Colonic mucosa (tissue), 4 donors: ENCODE data around the gene MDH2. TPM values are rescaled to one million over a fixed set of nuclear protein-coding genes. Genes with fewer than 3 reads are reported as not detected.
"Not testable (repeated sequence)": the region's sequence is repeated elsewhere in the genome, so short reads cannot be mapped to it uniquely, and the experiment has no call there.

Experiments
- DNase-seq: peaks from one replicate; pipeline ENCODE4 v3.0.0-alpha.2; 2020
- H3K27ac ChIP-seq: fragments of 200-600 bp; one replicate; pipeline ENCODE4 v1.8.0; 2021
- H3K27me3 ChIP-seq: fragments of 200-600 bp; one replicate; pipeline ENCODE4 v1.8.0; 2021
- H3K36me3 ChIP-seq: fragments of 200-600 bp; one replicate; pipeline ENCODE4 v1.8.0; 2021
- H3K4me1 ChIP-seq: fragments of 200-600 bp; one replicate; pipeline ENCODE4 v1.8.0; 2021; ENCODE audit warnings: mild to moderate bottlenecking
- H3K4me3 ChIP-seq: fragments of 200-600 bp; one replicate; pipeline ENCODE4 v1.8.0; 2021
- H3K9ac ChIP-seq, 2 donors: one replicate each; pipeline ENCODE4 v1.7.0; 2013; ENCODE audit warnings: control low read depth in 2 of 2, low read depth in 2 of 2, low read length in 2 of 2
- H3K9me3 ChIP-seq: fragments of 200-600 bp; one replicate; pipeline ENCODE4 v1.8.0; 2021
- intact Hi-C: fragments of 100-400 bp; cut with DNase I; formaldehyde crosslinking; loops from one replicate; pipeline ENCODE4 v1.14.1; 2022
- total RNA-seq, 2 donors: library from RNA; stranded (reverse); fragmentation: NEBNext Ultra II Directional in 1 of 2; extraction: Animal tissue kit (Norgen Biotek cat#: 25700) in 1 of 2; gene quantifications; one replicate each; pipeline ENCODE4 v1.2.1, GENCODE V29; 2021
- TF ChIP-seq, protein P1 (sequence below): fragments of 200-600 bp; IDR thresholded peaks from one replicate; pipeline ENCODE4 v1.8.0; 2022; ENCODE audit warnings: antibody characterized with exemption, mild to moderate bottlenecking
- donor health status: healthy.
- donor health status: DM: no; HTN: no; CAD: no.
- donor health status: DM: no; HTN: no; CAD: no.

The MDH2 gene
- total RNA-seq, 2 donors from 2014 or later, result 306 to 337 TPM

DNA sequence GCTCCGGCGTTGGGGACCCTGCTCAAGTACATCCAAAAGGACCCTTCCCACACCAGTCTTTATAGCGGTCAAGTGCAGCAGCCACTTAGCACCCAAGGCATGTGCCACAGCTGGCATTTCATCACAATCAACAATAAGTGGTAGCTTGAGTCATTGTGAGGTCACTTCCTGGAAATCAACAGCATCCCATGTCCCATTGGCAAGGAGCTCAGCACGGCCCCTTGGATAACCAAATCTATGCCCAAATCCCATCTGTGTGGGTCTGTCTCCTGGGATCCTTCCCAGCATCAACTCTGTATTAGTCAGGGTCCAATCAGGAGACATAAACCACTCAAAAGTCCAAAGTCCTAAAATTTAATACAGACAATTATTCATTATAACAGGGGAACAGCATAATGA lies 27.1 kb downstream of the MDH2 start:
- intact Hi-C loops, result no loop called here
- H3K4me3 ChIP-seq, result no peak overlapping the region
- no peak overlapping the region for H3K9ac ChIP-seq
- no peak for DNase-seq
- H3K9me3 ChIP-seq, result no peaks in the 10 kb centered on the region
- no peaks in the 10 kb centered on the region for H3K4me1 ChIP-seq
- TF ChIP-seq, protein P1, sequence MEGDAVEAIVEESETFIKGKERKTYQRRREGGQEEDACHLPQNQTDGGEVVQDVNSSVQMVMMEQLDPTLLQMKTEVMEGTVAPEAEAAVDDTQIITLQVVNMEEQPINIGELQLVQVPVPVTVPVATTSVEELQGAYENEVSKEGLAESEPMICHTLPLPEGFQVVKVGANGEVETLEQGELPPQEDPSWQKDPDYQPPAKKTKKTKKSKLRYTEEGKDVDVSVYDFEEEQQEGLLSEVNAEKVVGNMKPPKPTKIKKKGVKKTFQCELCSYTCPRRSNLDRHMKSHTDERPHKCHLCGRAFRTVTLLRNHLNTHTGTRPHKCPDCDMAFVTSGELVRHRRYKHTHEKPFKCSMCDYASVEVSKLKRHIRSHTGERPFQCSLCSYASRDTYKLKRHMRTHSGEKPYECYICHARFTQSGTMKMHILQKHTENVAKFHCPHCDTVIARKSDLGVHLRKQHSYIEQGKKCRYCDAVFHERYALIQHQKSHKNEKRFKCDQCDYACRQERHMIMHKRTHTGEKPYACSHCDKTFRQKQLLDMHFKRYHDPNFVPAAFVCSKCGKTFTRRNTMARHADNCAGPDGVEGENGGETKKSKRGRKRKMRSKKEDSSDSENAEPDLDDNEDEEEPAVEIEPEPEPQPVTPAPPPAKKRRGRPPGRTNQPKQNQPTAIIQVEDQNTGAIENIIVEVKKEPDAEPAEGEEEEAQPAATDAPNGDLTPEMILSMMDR, result no peak
- H3K27ac ChIP-seq, result no peak overlapping the region
- no peaks in the 10 kb centered on the region for H3K27me3 ChIP-seq
- no peaks in the 10 kb centered on the region for H3K36me3 ChIP-seq

- Histone ChIP-seq H3K36me3 (no peaks in the 10 kb centered on the region), H3K9me3 (no peaks in the 10 kb centered on the region), H3K27ac (no peak overlapping the region), H3K27me3 (no peaks in the 10 kb centered on the region), H3K9ac (no peak overlapping the region), H3K4me1 (no peaks in the 10 kb centered on the region), H3K4me3 (no peak overlapping the region)
- intact Hi-C loops, result no loop called here
- TF ChIP-seq, protein P1, result no peak
- no peak for DNase-seq
Measured at GRCh38 chr7:76076995-76077394, 29.1 kb downstream of the MDH2 start.

DNA sequence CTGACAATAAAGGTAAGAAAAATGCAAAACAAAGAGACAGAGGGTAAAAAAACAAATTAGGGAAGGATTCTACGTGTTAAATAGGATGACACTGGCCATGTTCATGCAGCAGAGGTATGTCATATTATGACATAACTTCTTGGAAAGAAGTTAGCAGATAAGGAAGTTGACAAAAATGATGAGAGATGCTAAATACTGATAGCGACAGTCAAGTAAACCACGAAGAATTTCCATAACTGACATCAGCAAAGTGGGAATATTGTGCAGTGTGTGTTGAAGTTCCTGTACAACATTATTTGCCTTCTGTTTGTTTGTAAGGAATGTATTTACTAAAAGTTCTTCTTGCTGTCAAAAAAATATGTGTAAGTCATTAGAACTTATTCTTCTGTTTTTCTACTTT lies 29.5 kb downstream of the MDH2 start:
- Histone ChIP-seq H3K27me3 (no peaks in the 10 kb centered on the region), H3K36me3 (no peaks in the 10 kb centered on the region), H3K9ac (no peak overlapping the region), H3K4me3 (no peak overlapping the region), H3K27ac (no peak overlapping the region), H3K9me3 (no peaks in the 10 kb centered on the region), H3K4me1 (no peaks in the 10 kb centered on the region)
- TF ChIP-seq, protein P1, result no peak
- intact Hi-C loops, result no loop called here
- no peak for DNase-seq

DNA sequence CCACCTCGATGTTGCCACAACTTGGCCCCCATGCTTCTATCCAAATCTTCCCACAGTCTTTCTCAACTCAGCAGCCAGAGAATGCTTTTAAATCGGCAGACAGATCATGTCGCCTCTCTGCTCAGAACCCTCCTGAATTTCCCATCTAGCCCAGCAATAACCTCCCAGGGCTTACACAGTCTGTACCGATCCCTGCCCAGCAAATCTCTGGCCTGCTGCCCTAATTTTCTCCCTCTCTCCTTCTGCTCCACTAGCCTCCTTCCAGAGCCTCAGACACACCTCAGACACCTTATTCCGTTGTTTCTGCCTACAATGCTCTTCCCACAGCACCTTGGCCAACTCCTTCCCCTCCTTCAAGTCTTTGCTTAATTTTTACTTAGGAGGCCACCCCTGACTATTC lies 32.3 kb downstream of the MDH2 start:
- DNase-seq, result no peak
- Histone ChIP-seq H3K9ac (no peak overlapping the region), H3K4me1 (no peaks in the 10 kb centered on the region), H3K27me3 (no peaks in the 10 kb centered on the region), H3K4me3 (no peak overlapping the region), H3K9me3 (no peaks in the 10 kb centered on the region), H3K27ac (no peak overlapping the region), H3K36me3 (no peaks in the 10 kb centered on the region)
- TF ChIP-seq, protein P1, result no peak
- intact Hi-C loops, result no loop called here

DNA sequence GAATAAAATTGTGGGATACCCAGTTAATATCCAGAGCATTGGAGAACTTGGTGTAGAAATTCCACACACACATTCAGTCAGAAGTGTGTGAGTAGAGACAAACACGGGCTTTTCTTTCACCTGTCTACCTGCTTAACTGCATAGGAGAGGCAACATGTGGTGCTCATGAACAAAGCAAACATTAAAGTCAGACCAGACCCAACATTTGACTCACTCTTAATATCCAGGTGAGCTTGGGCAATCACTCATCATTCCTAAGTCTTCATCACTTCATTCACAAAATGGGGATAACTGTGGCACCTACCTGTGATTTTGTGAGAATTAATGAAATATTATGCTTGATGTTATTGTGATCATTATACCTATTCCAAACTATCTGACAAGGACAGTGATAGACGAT lies 36.2 kb downstream of the MDH2 start:
- intact Hi-C loops, H3K9me3 ChIP-seq: not testable (repeated sequence)

GRCh38 chr7:76086070-76086469 lies 38.2 kb downstream of the MDH2 start:
- DNase-seq, result no peak
- Histone ChIP-seq H3K9ac (no peak overlapping the region), H3K9me3 (no peaks in the 10 kb centered on the region), H3K36me3 (no peaks in the 10 kb centered on the region), H3K4me1 (no peaks in the 10 kb centered on the region), H3K4me3 (no peak overlapping the region), H3K27me3 (no peaks in the 10 kb centered on the region), H3K27ac (no peak overlapping the region)
- TF ChIP-seq, protein P1, result no peak
- intact Hi-C loops, result no loop called here

More for the DNA sequence above, 36.2 kb downstream of the MDH2 start:
- not testable (repeated sequence) for H3K9ac ChIP-seq, H3K27me3 ChIP-seq, H3K4me1 ChIP-seq, H3K27ac ChIP-seq, H3K36me3 ChIP-seq, H3K4me3 ChIP-seq, DNase-seq

DNA sequence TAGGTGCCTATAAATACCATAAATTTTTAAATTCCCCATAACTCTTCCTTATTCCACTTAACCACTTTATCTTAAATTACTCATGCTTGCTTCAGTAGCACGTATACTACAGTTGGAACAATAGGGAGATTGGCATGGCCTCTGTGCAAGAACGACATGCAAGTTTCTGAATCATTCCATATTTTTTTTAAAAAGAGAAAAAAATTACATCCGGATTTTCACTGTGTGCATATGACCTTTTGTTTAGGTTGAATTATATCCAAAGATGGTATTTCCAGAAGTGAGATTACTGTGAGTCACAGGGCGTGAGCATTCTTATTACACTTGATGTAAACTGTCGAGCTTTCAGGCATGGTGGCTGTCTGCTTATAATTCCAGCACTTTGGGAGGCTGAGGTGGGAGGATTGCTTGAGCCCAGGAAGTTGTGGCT lies 39.5 kb downstream of the MDH2 start:
- intact Hi-C loops, H3K27me3 ChIP-seq, H3K36me3 ChIP-seq, H3K9me3 ChIP-seq, H3K4me3 ChIP-seq, H3K4me1 ChIP-seq, H3K9ac ChIP-seq: not testable (repeated sequence)
- DNase-seq, result peak; percentile 62
- peak overlapping the region; percentile 44 for H3K27ac ChIP-seq
